Glutamatergic neuron (in vitro differentiated cells): Measurements from ENCODE around the gene RBFOX1. TPM values are rescaled to one million over a fixed set of nuclear protein-coding genes. Genes with fewer than 3 reads are reported as not detected.

Experiments used
- DNase-seq: peaks from one replicate; pipeline ENCODE4 v3.0.0; 2022
- H3K27ac Mint-ChIP-seq: one replicate; pipeline ENCODE4 v1.8.0; 2020; ENCODE audit warnings: mild to moderate bottlenecking, mixed read lengths, inconsistent platforms; ENCODE audit not compliant: unreplicated experiment
- H3K27me3 Mint-ChIP-seq: one replicate; pipeline ENCODE4 v1.8.0; 2020; ENCODE audit warnings: mild to moderate bottlenecking, moderate library complexity, mixed read lengths, inconsistent platforms; ENCODE audit not compliant: unreplicated experiment
- H3K36me3 Mint-ChIP-seq: one replicate; pipeline ENCODE4 v1.8.0; 2020; ENCODE audit warnings: mild to moderate bottlenecking, mixed read lengths, inconsistent platforms; ENCODE audit not compliant: unreplicated experiment
- H3K4me1 Mint-ChIP-seq: one replicate; pipeline ENCODE4 v1.8.0; 2020; ENCODE audit warnings: mild to moderate bottlenecking, low read depth, mixed read lengths, inconsistent platforms; ENCODE audit not compliant: unreplicated experiment
- H3K4me3 Mint-ChIP-seq: one replicate; pipeline ENCODE4 v1.8.0; 2020; ENCODE audit warnings: mild to moderate bottlenecking, mixed read lengths, inconsistent platforms; ENCODE audit not compliant: unreplicated experiment
- H3K9me3 Mint-ChIP-seq: one replicate; pipeline ENCODE4 v1.8.0; 2020; ENCODE audit warnings: mild to moderate bottlenecking, moderate library complexity, mixed read lengths, inconsistent platforms; ENCODE audit not compliant: unreplicated experiment
- total RNA-seq: library from RNA; stranded (reverse); fragmentation: NEBNext Ultra II Directional; extraction: Animal tissue kit (Norgen Biotek cat#: 25700); gene quantifications from one replicate; pipeline ENCODE4 v1.2.1, GENCODE V29; 2021; ENCODE audit not compliant: unreplicated experiment
- TF ChIP-seq, protein P1 (sequence below): fragments of 200-600 bp; sonication (generic); IDR thresholded peaks from one replicate; pipeline ENCODE4 v1.5.0; 2021; ENCODE audit not compliant: partially characterized antibody, unreplicated experiment

RBFOX1 gene
- total RNA-seq, 1 donor from 2014 or later = 30.5 TPM

DNA sequence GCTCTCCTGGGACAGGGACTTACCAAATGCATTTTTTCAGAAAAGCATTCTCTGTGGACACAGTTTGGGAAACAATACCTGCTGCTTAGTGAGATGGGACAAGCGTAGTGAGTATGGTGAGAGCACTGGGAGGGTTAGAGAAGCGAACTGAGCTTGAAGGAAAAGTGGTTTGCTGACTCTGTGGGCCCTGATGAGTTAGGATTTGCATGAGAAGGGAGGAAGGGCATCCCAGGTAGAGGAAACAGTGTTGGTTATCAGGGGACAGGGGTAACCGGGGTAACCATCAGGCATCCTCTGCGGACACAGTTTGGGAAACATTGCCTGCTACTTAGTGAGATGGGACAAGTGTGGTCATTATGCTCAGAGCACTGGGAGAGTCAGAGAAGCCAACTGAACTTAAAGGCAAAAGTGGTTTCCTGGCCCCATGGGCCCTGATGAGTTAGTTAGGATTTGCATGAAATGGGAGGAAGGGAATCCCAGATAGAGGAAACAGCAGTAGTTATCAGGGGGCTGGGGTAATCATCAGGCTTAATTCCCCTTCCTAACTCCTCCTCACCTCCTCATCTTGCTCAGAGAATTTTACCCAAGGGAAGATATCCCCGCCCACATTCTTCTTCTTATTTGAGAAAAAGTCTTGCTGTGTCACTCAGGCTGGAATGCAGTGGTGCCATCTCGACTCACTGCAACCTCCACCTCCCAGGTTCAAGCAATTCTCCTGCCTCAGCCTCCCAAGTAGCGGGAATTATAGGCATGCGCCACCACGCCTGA is 319.3 kb downstream of the RBFOX1 start:
- H3K27me3 Mint-ChIP-seq = peaks cover 2% of the 10 kb centered on the region
- no peak for DNase-seq
- no peaks in the 10 kb centered on the region for H3K4me1 Mint-ChIP-seq
- H3K4me3 Mint-ChIP-seq = no peak overlapping the region
- H3K9me3 Mint-ChIP-seq = peaks cover 5% of the 10 kb centered on the region
- H3K36me3 Mint-ChIP-seq = no peaks in the 10 kb centered on the region
- peak overlapping the region; percentile 5 for H3K27ac Mint-ChIP-seq
- TF ChIP-seq, protein P1, sequence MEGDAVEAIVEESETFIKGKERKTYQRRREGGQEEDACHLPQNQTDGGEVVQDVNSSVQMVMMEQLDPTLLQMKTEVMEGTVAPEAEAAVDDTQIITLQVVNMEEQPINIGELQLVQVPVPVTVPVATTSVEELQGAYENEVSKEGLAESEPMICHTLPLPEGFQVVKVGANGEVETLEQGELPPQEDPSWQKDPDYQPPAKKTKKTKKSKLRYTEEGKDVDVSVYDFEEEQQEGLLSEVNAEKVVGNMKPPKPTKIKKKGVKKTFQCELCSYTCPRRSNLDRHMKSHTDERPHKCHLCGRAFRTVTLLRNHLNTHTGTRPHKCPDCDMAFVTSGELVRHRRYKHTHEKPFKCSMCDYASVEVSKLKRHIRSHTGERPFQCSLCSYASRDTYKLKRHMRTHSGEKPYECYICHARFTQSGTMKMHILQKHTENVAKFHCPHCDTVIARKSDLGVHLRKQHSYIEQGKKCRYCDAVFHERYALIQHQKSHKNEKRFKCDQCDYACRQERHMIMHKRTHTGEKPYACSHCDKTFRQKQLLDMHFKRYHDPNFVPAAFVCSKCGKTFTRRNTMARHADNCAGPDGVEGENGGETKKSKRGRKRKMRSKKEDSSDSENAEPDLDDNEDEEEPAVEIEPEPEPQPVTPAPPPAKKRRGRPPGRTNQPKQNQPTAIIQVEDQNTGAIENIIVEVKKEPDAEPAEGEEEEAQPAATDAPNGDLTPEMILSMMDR = no peak

GRCh38 chr16:7653746-7654461 is 321.3 kb downstream of the RBFOX1 start:
- Mint-ChIP-seq H3K36me3 (no peaks in the 10 kb centered on the region), H3K27ac (no peak overlapping the region), H3K27me3 (peaks cover 2% of the 10 kb centered on the region), H3K4me1 (no peaks in the 10 kb centered on the region), H3K9me3 (peaks cover 5% of the 10 kb centered on the region), H3K4me3 (no peak overlapping the region)
- DNase-seq = no peak
- TF ChIP-seq, protein P1 = no peak

- H3K9me3 Mint-ChIP-seq = no peaks in the 10 kb centered on the region
- H3K4me3 Mint-ChIP-seq = no peak overlapping the region
- DNase-seq = no peak
- no peak overlapping the region for H3K27ac Mint-ChIP-seq
- TF ChIP-seq, protein P1 = no peak
- H3K4me1 Mint-ChIP-seq = no peaks in the 10 kb centered on the region
- no peaks in the 10 kb centered on the region for H3K27me3 Mint-ChIP-seq
- no peaks in the 10 kb centered on the region for H3K36me3 Mint-ChIP-seq
Measured at GRCh38 chr16:7675628-7676027, 343.0 kb downstream of the RBFOX1 start.

DNA sequence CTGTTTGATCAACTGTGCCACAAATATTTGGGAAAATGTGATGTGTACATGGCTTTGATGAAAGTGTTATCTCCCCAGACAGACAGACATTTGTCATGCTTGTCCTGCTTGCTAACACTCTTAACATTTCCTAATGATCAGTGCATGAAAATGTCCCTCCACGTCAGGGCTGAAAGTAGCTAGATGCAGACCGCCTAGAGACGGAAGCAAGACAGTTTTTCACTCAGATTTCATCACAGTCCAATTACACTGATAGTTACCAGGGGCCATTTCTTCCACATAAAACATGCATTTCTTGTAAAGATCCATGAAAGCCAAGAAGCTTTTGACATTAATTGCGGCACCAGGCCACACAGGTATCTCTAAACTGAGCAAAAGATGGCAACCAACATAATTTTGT is 347.7 kb downstream of the RBFOX1 start:
- no peak for DNase-seq
- Mint-ChIP-seq H3K9me3 (no peaks in the 10 kb centered on the region), H3K27ac (no peak overlapping the region), H3K36me3 (no peaks in the 10 kb centered on the region), H3K27me3 (no peaks in the 10 kb centered on the region), H3K4me3 (no peak overlapping the region), H3K4me1 (no peaks in the 10 kb centered on the region)
- TF ChIP-seq, protein P1 = no peak

- peaks cover 4% of the 10 kb centered on the region for H3K9me3 Mint-ChIP-seq
- TF ChIP-seq, protein P1 = no peak
- H3K27ac Mint-ChIP-seq = no peak overlapping the region
- peaks cover 6% of the 10 kb centered on the region for H3K4me1 Mint-ChIP-seq
- no peak overlapping the region for H3K4me3 Mint-ChIP-seq
- no peaks in the 10 kb centered on the region for H3K36me3 Mint-ChIP-seq
- no peak for DNase-seq
- no peaks in the 10 kb centered on the region for H3K27me3 Mint-ChIP-seq
Measured at GRCh38 chr16:7688811-7689210, 356.2 kb downstream of the RBFOX1 start.
